ENCODE data around the gene FES. TPM values are rescaled to one million over a fixed set of nuclear protein-coding genes. Genes with fewer than 3 reads are reported as not detected.
A peak's percentile ranks its signal among the peaks of the same experiment; 100 is the strongest.

Gene FES
- total RNA-seq, 3 donors from 2014 or later (not counting 1 experiment from before 2014, with no cell fraction given): 35.8 to 70.3 (median 52.5) TPM

- Mint-ChIP-seq H3K4me3 (no peak overlapping the region), H3K27ac (no peak overlapping the region), H3K9me3 (no peaks in the 10 kb centered on the region), H3K4me1 (peaks cover 0 to 5% of the 10 kb centered on the region in 2 donors), H3K36me3 (no peaks in the 10 kb centered on the region), H3K27me3 (ENCODE audit: low read depth in 2 of 2) (no peaks in the 10 kb centered on the region)
- TF ChIP-seq, protein P1, sequence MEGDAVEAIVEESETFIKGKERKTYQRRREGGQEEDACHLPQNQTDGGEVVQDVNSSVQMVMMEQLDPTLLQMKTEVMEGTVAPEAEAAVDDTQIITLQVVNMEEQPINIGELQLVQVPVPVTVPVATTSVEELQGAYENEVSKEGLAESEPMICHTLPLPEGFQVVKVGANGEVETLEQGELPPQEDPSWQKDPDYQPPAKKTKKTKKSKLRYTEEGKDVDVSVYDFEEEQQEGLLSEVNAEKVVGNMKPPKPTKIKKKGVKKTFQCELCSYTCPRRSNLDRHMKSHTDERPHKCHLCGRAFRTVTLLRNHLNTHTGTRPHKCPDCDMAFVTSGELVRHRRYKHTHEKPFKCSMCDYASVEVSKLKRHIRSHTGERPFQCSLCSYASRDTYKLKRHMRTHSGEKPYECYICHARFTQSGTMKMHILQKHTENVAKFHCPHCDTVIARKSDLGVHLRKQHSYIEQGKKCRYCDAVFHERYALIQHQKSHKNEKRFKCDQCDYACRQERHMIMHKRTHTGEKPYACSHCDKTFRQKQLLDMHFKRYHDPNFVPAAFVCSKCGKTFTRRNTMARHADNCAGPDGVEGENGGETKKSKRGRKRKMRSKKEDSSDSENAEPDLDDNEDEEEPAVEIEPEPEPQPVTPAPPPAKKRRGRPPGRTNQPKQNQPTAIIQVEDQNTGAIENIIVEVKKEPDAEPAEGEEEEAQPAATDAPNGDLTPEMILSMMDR (IDR thresholded peaks at IDR 0.05): no peak
- Histone ChIP-seq H3K4me1 (ENCODE audit: control insufficient read depth, insufficient read depth, low read length) (peaks cover 14% of the 10 kb centered on the region), H3K27me3 (ENCODE audit: control insufficient read depth, insufficient read depth, low read length) (no peaks in the 10 kb centered on the region), H3K4me3 (ENCODE audit: low read length) (no peak overlapping the region), H3K36me3 (ENCODE audit: control insufficient read depth, insufficient read depth, low read length) (peaks cover 92% of the 10 kb centered on the region), H3K27ac (ENCODE audit: low read length) (no peak overlapping the region), H3K9me3 (ENCODE audit: control insufficient read depth, insufficient read depth, low read length) (no peaks in the 10 kb centered on the region)
- WGBS (ENCODE audit: insufficient coverage): 98% methylated on average over 7 of the region's 7 CpGs
- intact Hi-C loops (cut with micrococcal nuclease): no loop called here
- ATAC-seq (no peak), DNase-seq (no peak)
Observed at GRCh38 chr15:90912770-90913075, 28.4 kb downstream of the FES start.

- TF ChIP-seq, protein P1 (IDR thresholded peaks at IDR 0.05): no peak
- Histone ChIP-seq H3K27me3 (ENCODE audit: control insufficient read depth, insufficient read depth, low read length) (no peaks in the 10 kb centered on the region), H3K27ac (ENCODE audit: low read length) (no peak overlapping the region), H3K4me3 (ENCODE audit: low read length) (no peak overlapping the region), H3K4me1 (ENCODE audit: control insufficient read depth, insufficient read depth, low read length) (peaks cover 14% of the 10 kb centered on the region), H3K36me3 (ENCODE audit: control insufficient read depth, insufficient read depth, low read length) (peaks cover 93% of the 10 kb centered on the region), H3K9me3 (ENCODE audit: control insufficient read depth, insufficient read depth, low read length) (no peaks in the 10 kb centered on the region)
- WGBS (ENCODE audit: insufficient coverage): 96% methylated on average over 12 of the region's 12 CpGs
- intact Hi-C loops (cut with micrococcal nuclease): no loop called here
- no peak for DNase-seq
- ATAC-seq: no peak
- H3K4me1 Mint-ChIP-seq: peaks cover 0 to 5% of the 10 kb centered on the region in 2 donors
- no peaks in the 10 kb centered on the region for H3K9me3 Mint-ChIP-seq
- no peaks in the 10 kb centered on the region for H3K27me3 Mint-ChIP-seq (ENCODE audit: low read depth in 2 of 2)
- no peaks in the 10 kb centered on the region for H3K36me3 Mint-ChIP-seq
- no peak overlapping the region for H3K27ac Mint-ChIP-seq
- H3K4me3 Mint-ChIP-seq: no peak overlapping the region
Observed at GRCh38 chr15:90913398-90913944, 29.2 kb downstream of the FES start.

GRCh38 chr15:90914305-90915080 is 30.2 kb downstream of the FES start:
- H3K27me3 ChIP-seq (ENCODE audit: control insufficient read depth, insufficient read depth, low read length): no peaks in the 10 kb centered on the region
- Mint-ChIP-seq H3K4me1 (peaks cover 0 to 5% of the 10 kb centered on the region in 2 donors), H3K27ac (peak overlapping the region in 1 of 2 donors; percentile 38), H3K9me3 (no peaks in the 10 kb centered on the region), H3K4me3 (no peak overlapping the region), H3K27me3 (ENCODE audit: low read depth in 2 of 2) (no peaks in the 10 kb centered on the region), H3K36me3 (no peaks in the 10 kb centered on the region)
- peaks cover 93% of the 10 kb centered on the region for H3K36me3 ChIP-seq (ENCODE audit: control insufficient read depth, insufficient read depth, low read length)
- 92% methylated on average over 22 of the region's 22 CpGs for WGBS (ENCODE audit: insufficient coverage)
- intact Hi-C loops (cut with micrococcal nuclease): no loop called here
- TF ChIP-seq, protein P1 (IDR thresholded peaks at IDR 0.05): no peak
- H3K9me3 ChIP-seq (ENCODE audit: control insufficient read depth, insufficient read depth, low read length): no peaks in the 10 kb centered on the region
- ATAC-seq (no peak), DNase-seq (no peak)
- H3K4me1 ChIP-seq (ENCODE audit: control insufficient read depth, insufficient read depth, low read length): peaks cover 14% of the 10 kb centered on the region
- no peak overlapping the region for H3K27ac ChIP-seq (ENCODE audit: low read length)
- no peak overlapping the region for H3K4me3 ChIP-seq (ENCODE audit: low read length)
